Natural killer cell treated with Interleukin-12 subunit alpha and Interleukin-12 subunit beta and Interleukin-15 and Interleukin-18, amount 100 ng/mL, for 72 hours (primary cell): ENCODE measurements around the gene EREG. TPM values are rescaled to one million over a fixed set of nuclear protein-coding genes. Genes with fewer than 3 reads are reported as not detected.
A peak's percentile ranks its signal among the peaks of the same experiment; 100 is the strongest.
"Not testable (repeated sequence)": the region's sequence is repeated elsewhere in the genome, so short reads cannot be mapped to it uniquely, and the experiment has no call there.

Source experiments
- ATAC-seq, 2 donors: fragments of 150-1000 bp; cut with Tn5 transposase in 1 of 2; sonication (Bioruptor Pico), chemical (Tn5 transposase) in 1 of 2; 2 replicates each; pipeline ENCODE4 v1.10.0; 2021
- DNase-seq: peaks from one replicate; pipeline ENCODE4 v3.0.0; 2022; ENCODE audit warnings: low spot score
- H3K27ac Mint-ChIP-seq, 2 donors: 1 replicate in 1 of 2; 2 replicates in 1 of 2; pipeline ENCODE4 v1.8.0; 2022; ENCODE audit warnings: mixed read lengths in 2 of 2, mild to moderate bottlenecking in 1 of 2, moderate library complexity in 1 of 2
- H3K27me3 Mint-ChIP-seq, 2 donors: 1 replicate in 1 of 2; 2 replicates in 1 of 2; pipeline ENCODE4 v1.8.0; 2022; ENCODE audit warnings: mixed read lengths in 2 of 2
- H3K36me3 Mint-ChIP-seq: one replicate; pipeline ENCODE4 v1.8.0; 2022; ENCODE audit warnings: mixed read lengths
- H3K4me1 Mint-ChIP-seq, 2 donors: 1 replicate in 1 of 2; 2 replicates in 1 of 2; pipeline ENCODE4 v1.8.0; 2022; ENCODE audit warnings: low read depth in 2 of 2, mixed read lengths in 2 of 2, mild to moderate bottlenecking in 1 of 2
- H3K4me3 Mint-ChIP-seq: one replicate; pipeline ENCODE4 v1.8.0; 2022; ENCODE audit warnings: mixed read lengths
- H3K9me3 Mint-ChIP-seq: 2 replicates; pipeline ENCODE4 v1.8.0; 2022; ENCODE audit warnings: mixed read lengths
- total RNA-seq, 2 donors: library from RNA; stranded (reverse); gene quantifications; one replicate each; pipeline ENCODE4 v1.2.3, GENCODE V29; 2022

Gene EREG
- total RNA-seq, 2 donors from 2014 or later, result not detected

DNA sequence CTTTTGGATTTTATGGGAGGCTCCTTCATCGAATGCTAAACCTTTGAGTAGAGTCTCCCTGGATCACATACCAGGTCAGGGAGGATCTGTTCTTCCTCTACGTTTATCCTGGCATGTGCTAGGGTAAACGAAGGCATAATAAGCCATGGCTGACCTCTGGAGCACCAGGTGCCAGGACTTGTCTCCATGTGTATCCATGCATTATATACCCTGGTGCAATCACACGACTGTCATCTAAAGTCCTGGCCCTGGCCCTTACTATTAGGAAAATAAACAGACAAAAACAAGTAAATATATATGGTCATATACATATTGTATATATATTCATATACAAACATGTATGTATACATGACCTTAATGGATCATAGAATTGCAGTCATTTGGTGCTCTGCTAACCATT, 21.2 kb downstream of the EREG start:
- no peaks in the 10 kb centered on the region for H3K36me3 Mint-ChIP-seq

DNA sequence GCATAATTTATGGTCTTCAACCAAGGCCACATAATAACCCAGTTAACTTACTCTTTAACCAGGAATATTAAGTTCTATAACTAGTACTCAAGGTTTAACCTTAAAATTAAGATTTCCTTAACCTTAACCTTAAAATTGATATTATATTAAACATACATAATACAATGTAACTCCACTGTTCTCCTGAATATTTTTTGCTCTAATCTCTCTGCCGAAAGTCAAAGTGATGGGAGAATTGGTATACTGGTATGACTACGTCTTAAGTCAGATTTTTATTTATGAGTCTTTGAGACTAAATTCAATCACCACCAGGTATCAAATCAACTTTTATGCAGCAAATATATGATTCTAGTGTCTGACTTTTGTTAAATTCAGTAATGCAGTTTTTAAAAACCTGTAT, 22.8 kb downstream of the EREG start:
- no peaks in the 10 kb centered on the region for H3K9me3 Mint-ChIP-seq

More for the DNA sequence above, 21.2 kb downstream of the EREG start:
- DNase-seq (no peak), ATAC-seq (no peak)
- no peak overlapping the region for H3K4me3 Mint-ChIP-seq
- H3K4me1 Mint-ChIP-seq, result no peaks in the 10 kb centered on the region
- no peak overlapping the region for H3K27ac Mint-ChIP-seq
- H3K9me3 Mint-ChIP-seq, result no peaks in the 10 kb centered on the region
- H3K27me3 Mint-ChIP-seq, result peaks cover 9 to 17% of the 10 kb centered on the region in 2 donors

DNA sequence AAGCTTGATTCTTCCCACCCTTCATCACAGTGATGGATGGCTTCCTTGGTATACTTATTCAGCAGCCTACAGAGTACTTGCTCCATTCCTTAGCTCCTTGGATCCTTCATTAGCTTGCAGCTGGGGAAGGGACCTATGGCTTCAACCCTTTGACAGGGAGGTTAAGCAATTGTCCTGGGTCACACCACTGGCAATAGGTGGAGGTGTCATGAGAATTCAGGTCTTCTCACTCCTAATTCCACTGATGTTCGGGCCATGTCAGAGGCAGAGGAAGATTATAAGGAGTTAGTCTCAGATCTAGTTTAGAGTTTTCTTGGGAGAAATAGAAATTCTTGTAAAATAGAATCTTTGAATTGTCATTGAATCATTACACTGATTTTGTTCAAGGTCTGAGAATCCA, 24.5 kb downstream of the EREG start:
- no peak overlapping the region for H3K27ac Mint-ChIP-seq
- H3K27me3 Mint-ChIP-seq, result peaks cover 7 to 11% of the 10 kb centered on the region in 2 donors
- no peaks in the 10 kb centered on the region for H3K36me3 Mint-ChIP-seq
- H3K4me3 Mint-ChIP-seq, result no peak overlapping the region
- H3K9me3 Mint-ChIP-seq, result no peaks in the 10 kb centered on the region
- ATAC-seq, result no peak
- peaks cover 0 to 4% of the 10 kb centered on the region in 2 donors for H3K4me1 Mint-ChIP-seq
- DNase-seq, result no peak

More for the DNA sequence above, 22.8 kb downstream of the EREG start:
- no peaks in the 10 kb centered on the region for H3K36me3 Mint-ChIP-seq
- no peaks in the 10 kb centered on the region for H3K4me1 Mint-ChIP-seq
- peaks cover 7 to 11% of the 10 kb centered on the region in 2 donors for H3K27me3 Mint-ChIP-seq
- H3K27ac Mint-ChIP-seq, result no peak overlapping the region
- ATAC-seq (no peak), DNase-seq (no peak)
- no peak overlapping the region for H3K4me3 Mint-ChIP-seq

DNA sequence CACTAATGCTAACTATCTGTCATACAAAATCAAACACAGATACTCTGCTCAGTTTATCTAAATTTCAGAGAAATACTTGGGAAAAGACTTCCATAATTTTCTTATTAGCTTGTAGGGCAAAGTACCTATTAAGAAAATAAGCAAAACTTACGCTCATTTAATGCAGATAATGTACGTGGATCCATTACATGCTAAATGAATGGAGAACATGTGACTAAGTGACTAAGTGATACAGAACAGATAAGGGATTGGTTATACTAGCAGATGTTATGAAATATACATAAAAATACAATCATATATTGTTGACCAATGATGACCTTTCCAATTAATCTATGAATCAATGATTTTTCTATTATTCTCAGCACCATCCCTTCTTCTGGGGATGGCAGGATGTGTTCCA, 25.7 kb downstream of the EREG start:
- H3K4me1 Mint-ChIP-seq, result peaks cover 0 to 4% of the 10 kb centered on the region in 2 donors
- no peaks in the 10 kb centered on the region for H3K36me3 Mint-ChIP-seq
- no peak overlapping the region for H3K27ac Mint-ChIP-seq
- H3K4me3 Mint-ChIP-seq, result no peak overlapping the region
- ATAC-seq, result no peak
- peaks cover 7 to 11% of the 10 kb centered on the region in 2 donors for H3K27me3 Mint-ChIP-seq
- no peak for DNase-seq
- H3K9me3 Mint-ChIP-seq, result no peaks in the 10 kb centered on the region

DNA sequence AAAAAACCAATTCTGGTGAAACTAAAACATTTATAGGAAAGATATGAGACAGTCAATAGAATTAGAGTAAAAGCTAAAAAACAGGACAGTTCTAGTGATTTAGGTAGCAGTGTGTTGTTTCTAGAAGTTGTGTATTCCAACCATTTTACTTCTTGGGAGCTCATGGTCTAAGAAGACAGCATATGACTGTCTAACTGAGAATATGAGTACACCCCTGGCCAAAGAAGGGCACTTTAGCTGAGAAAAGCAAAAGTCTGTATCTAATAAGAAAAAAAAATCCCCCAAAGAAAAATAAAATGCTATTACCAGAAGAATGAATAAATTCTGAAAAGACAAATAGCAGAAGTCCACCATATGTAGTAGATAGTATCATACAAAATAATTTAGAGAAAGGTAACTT, 26.4 kb downstream of the EREG start:
- ATAC-seq, result no peak
- Mint-ChIP-seq H3K27ac (no peak overlapping the region), H3K4me3 (no peak overlapping the region), H3K4me1 (peaks cover 0 to 4% of the 10 kb centered on the region in 2 donors), H3K27me3 (peaks cover 7 to 11% of the 10 kb centered on the region in 2 donors), H3K36me3 (no peaks in the 10 kb centered on the region), H3K9me3 (no peaks in the 10 kb centered on the region)
- DNase-seq, result no peak

DNA sequence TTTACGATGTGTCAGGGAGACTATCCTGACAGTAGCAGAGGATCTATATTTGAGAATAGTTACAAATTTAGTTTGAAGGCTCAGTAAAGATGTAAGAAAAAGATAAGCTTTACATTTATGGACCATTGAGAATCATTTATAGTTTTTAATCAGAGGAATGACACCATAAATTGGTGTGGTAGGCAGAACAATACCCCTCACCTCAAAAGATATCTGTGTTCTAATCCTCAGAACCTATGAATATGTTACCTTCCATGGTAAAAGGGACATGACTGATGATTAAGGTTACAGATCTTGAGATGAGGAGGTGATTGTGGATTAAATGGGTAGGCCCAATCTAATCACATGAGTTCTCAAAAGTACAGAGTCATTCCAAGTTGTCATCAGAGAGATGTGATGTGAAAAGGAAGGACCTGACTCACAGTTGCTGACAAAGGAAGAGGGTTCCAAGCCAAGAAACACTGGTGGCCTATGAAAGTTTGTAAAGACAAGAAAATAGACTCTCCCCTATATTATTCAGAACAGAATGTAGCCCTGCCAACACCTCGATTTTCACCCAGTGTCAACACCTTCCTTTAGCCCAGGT, 27.0 kb downstream of the EREG start:
- Mint-ChIP-seq H3K4me1 (peaks cover 0 to 4% of the 10 kb centered on the region in 2 donors), H3K27ac (no peak overlapping the region), H3K36me3 (no peaks in the 10 kb centered on the region), H3K27me3 (peaks cover 7 to 11% of the 10 kb centered on the region in 2 donors), H3K4me3 (no peak overlapping the region), H3K9me3 (no peaks in the 10 kb centered on the region)
- ATAC-seq (no peak), DNase-seq (no peak)

DNA sequence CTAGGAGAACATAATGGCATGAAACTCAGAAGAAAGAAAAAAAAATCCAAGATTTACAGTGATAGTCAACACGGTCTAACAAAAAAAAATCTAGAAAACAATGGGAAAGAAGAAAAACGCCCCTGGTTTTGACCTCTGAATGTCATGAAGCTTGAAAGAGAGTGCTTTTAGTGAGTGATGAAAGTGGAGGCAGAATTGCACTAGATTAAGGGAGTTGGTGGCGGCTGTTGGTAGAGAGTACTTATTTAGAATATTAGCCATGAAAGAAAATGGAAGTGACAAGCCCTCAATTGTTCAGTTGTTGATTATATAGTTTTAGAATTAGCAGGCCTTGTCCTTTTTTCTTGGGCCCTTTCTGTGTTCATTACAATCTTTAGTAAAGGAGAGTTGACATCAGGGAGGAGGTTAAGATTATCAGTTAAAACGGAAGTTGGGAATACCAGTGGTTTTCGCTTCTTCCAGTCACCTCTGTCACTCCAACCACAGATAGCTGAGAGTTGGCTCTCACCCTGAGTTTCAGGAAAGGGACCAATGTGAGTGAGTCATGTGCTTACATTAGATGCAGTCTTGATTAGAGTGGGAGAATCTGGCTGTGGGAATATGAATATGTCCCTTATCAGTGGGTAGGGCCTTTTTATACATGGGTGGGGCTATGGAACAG, 29.7 kb downstream of the EREG start:
- no peak overlapping the region for H3K27ac Mint-ChIP-seq
- no peaks in the 10 kb centered on the region for H3K36me3 Mint-ChIP-seq
- H3K9me3 Mint-ChIP-seq, result no peaks in the 10 kb centered on the region
- peaks cover 7 to 16% of the 10 kb centered on the region in 2 donors for H3K4me1 Mint-ChIP-seq
- peaks cover 0 to 3% of the 10 kb centered on the region in 2 donors for H3K27me3 Mint-ChIP-seq
- ATAC-seq (no peak), DNase-seq (no peak)
- no peak overlapping the region for H3K4me3 Mint-ChIP-seq

DNA sequence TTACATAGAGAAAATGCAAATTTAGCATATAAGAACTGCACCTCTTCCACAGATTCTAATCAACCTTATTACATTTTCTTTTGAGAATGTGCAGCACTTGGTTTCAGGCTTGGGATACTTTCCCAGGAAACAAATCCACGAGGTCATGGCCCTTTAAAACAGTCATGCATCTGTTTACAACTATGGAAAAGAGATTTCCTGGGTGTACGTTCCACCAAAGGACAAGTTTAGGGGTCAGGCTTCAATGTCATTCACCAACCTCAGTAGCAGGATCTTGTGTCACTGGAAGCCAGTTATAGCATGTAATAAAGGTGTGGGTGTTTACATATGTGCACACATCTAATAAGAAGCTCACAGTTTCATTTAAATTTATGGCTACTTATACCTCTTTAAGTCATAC, 30.7 kb downstream of the EREG start:
- H3K4me3 Mint-ChIP-seq, result no peak overlapping the region
- H3K27ac Mint-ChIP-seq, result no peak overlapping the region
- no peaks in the 10 kb centered on the region for H3K9me3 Mint-ChIP-seq
- no peaks in the 10 kb centered on the region for H3K36me3 Mint-ChIP-seq
- no peak for DNase-seq
- H3K27me3 Mint-ChIP-seq, result no peaks in the 10 kb centered on the region
- H3K4me1 Mint-ChIP-seq, result peaks cover 7 to 16% of the 10 kb centered on the region in 2 donors
- ATAC-seq, result no peak

DNA sequence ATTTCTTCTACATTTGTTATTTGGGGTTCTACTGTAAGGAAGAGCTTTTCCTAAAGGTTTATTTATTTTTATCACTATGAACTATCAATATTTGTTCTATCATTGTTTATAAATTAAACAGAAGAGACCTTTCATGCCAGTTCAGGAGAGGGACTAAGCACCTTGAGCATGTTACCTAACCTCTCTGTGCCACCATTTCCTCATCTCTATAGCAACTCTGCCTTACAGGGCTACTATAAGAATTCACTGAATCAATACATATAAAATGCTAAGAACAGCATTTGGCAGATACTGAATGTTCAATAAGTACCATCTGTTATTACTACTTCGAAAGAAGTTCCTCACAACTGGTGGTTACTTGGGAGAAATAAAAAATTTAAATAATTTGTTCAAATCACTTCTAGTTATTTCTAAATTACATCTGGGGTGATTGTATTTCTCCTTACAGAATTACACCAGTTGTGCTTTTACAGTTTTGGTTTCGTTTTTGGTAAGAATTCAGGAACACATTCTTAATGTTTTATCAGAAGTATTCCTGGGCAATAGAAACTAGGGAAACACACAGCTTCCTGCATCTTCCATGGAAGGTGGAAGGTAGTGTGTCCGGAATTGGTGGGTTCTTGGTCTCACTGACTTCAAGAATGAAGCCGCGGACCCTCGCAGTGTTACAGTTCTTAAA, 32.9 kb downstream of the EREG start:
- no peak for DNase-seq
- Mint-ChIP-seq H3K27ac (peak overlapping the region; percentile 95 to 97), H3K4me1 (peaks cover 7 to 16% of the 10 kb centered on the region in 2 donors), H3K9me3 (no peaks in the 10 kb centered on the region), H3K36me3 (no peaks in the 10 kb centered on the region), H3K4me3 (peak overlapping the region; percentile 100), H3K27me3 (no peaks in the 10 kb centered on the region)
- ATAC-seq, result peak; percentile 60 to 79

DNA sequence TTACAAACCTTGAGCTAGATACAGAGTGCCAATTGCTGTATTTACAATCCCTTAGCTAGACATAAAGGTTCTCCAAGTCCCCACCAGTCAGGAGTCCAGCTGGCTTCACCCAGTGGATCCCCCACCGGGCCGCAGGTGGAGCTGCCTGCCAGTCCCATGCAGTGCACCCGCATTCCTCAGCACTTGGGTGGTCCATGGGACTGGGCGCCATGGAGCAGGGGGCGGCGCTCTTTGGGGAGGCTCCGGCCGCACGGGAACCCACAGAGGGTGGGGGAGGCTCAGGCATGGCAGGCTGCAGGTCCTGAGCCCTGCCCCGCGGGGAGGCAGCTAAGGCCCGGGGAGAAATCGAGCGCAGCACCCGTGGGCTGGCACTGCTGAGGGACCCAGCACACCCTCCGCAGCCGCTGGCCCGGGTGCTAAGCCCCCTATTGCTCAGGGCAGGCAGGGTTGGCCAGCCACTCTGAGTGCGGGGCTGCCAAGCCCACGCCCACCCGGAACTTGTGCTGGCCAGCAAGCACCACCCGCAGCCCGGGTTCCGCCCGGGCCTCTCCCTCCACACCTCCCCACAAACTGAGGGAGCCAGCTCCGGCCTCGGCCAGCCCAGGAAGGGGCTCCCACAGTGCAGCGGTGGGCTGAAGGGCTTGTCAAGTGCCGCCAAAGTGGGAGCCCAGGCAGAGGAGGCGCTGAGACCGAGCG, 34.1 kb downstream of the EREG start:
- H3K27me3 Mint-ChIP-seq, result not testable (repeated sequence)

DNA sequence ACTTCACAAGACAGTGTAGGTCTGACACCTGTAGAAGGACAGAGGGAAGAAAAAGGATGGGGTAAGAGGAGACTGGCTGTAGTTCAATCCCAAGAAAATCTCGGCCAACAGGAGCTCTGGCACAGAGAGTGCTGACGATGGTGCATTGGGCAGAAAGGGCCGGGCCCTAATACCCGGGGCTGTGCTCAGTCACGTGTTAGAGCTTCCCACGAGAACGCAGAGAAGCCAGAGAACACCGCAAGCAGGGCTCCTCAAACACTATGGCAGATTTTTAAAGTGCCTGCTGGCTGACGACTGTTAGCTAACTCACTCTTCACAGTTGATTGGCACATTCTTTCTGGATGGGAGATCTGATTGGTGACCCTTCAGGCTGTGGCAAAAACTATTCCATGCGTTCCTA, 35.5 kb downstream of the EREG start:
- H3K4me3 Mint-ChIP-seq, result no peak overlapping the region
- no peak for DNase-seq

More for the DNA sequence above, 34.1 kb downstream of the EREG start:
- Mint-ChIP-seq H3K27ac (peak overlapping the region; percentile 95 to 97), H3K4me3 (peak overlapping the region; percentile 100), H3K4me1 (peaks cover 7 to 16% of the 10 kb centered on the region in 2 donors)
- not testable (repeated sequence) for H3K36me3 Mint-ChIP-seq, H3K9me3 Mint-ChIP-seq, DNase-seq, ATAC-seq

DNA sequence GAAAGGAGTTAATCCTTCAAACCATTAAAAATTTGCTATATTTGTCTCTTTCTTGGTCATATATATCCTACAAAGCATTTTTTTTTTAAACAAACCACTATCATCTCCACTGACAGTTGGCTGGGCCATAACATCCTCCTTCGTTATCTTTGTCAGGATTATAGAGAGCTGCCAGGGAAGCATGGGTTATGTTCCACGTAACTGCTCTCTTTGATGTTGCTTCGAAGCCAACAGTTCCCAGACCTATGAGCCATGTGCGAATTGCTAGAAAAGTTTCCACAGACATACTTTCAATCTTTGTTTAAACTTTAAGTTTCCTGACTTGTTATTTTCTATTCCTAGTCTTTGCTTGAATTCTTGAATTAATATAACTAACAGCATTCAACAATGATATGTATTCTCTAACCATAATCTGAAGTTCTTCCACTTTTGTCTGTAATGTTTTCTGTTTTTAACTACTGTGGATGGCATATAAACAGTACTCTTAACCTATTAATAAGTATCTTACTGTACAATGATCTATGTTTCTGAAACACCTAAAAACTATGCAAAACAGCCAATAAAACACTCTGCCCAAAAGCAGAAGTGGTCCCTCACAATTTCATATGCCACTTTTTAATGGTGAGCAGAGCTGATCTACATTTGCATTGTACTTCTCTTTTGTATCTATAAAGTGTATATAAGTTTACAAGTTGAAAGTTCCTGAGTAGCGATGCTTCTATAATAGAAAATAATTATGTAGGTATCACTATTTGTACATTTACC, 37.9 kb downstream of the EREG start:
- no peaks in the 10 kb centered on the region for H3K9me3 Mint-ChIP-seq
- H3K27ac Mint-ChIP-seq, result no peak overlapping the region
- no peak for ATAC-seq

More for the DNA sequence above, 35.5 kb downstream of the EREG start:
- H3K27ac Mint-ChIP-seq, result peak overlapping the region in 1 of 2 donors; percentile 30
- H3K27me3 Mint-ChIP-seq, result peaks cover 0 to 7% of the 10 kb centered on the region in 2 donors
- H3K36me3 Mint-ChIP-seq, result no peaks in the 10 kb centered on the region
- no peak for ATAC-seq
- no peaks in the 10 kb centered on the region for H3K9me3 Mint-ChIP-seq
- peaks cover 7 to 12% of the 10 kb centered on the region in 2 donors for H3K4me1 Mint-ChIP-seq

DNA sequence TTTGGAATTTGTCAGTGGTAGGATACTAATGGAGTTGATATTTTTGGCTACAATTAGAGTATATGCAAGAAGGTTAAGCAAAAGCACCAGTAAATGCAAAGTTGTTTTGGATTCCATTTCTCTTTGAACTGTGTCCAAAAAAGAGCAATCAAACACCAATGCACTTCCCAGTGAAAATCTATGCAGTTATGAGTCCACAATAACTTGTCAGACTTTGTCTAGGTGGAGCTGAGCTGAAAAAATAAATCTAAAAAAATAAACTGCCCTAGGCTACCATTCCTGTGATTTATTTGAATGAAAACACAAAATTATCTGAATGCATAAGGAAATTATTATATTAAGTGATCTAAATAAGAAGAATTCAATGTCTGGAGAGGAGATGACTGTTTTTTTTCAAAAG, 42.9 kb downstream of the EREG start:
- H3K36me3 Mint-ChIP-seq, result no peaks in the 10 kb centered on the region

More for the DNA sequence above, 37.9 kb downstream of the EREG start:
- H3K36me3 Mint-ChIP-seq, result no peaks in the 10 kb centered on the region
- H3K27me3 Mint-ChIP-seq, result peaks cover 0 to 7% of the 10 kb centered on the region in 2 donors
- H3K4me1 Mint-ChIP-seq, result peaks cover 7 to 8% of the 10 kb centered on the region in 2 donors
- no peak overlapping the region for H3K4me3 Mint-ChIP-seq
- DNase-seq, result no peak

More for the DNA sequence above, 42.9 kb downstream of the EREG start:
- H3K4me3 Mint-ChIP-seq, result no peak overlapping the region
- H3K9me3 Mint-ChIP-seq, result no peaks in the 10 kb centered on the region
- H3K27ac Mint-ChIP-seq, result no peak overlapping the region
- DNase-seq (no peak), ATAC-seq (no peak)
- peaks cover 0 to 7% of the 10 kb centered on the region in 2 donors for H3K27me3 Mint-ChIP-seq
- H3K4me1 Mint-ChIP-seq, result no peaks in the 10 kb centered on the region
